Endothelial cell of hepatic sinusoid (primary cell): Measurements from ENCODE around the gene MYB.
"Not testable (repeated sequence)": the region's sequence is repeated elsewhere in the genome, so short reads cannot be mapped to it uniquely, and the experiment has no call there.

ENCODE experiments used
- in situ Hi-C: cut with HindIII; loops from 2 replicates; pipeline ENCODE4 v1.10.0; 2017; ENCODE audit warnings: low sequenced_read_pairs

Gene MYB

DNA sequence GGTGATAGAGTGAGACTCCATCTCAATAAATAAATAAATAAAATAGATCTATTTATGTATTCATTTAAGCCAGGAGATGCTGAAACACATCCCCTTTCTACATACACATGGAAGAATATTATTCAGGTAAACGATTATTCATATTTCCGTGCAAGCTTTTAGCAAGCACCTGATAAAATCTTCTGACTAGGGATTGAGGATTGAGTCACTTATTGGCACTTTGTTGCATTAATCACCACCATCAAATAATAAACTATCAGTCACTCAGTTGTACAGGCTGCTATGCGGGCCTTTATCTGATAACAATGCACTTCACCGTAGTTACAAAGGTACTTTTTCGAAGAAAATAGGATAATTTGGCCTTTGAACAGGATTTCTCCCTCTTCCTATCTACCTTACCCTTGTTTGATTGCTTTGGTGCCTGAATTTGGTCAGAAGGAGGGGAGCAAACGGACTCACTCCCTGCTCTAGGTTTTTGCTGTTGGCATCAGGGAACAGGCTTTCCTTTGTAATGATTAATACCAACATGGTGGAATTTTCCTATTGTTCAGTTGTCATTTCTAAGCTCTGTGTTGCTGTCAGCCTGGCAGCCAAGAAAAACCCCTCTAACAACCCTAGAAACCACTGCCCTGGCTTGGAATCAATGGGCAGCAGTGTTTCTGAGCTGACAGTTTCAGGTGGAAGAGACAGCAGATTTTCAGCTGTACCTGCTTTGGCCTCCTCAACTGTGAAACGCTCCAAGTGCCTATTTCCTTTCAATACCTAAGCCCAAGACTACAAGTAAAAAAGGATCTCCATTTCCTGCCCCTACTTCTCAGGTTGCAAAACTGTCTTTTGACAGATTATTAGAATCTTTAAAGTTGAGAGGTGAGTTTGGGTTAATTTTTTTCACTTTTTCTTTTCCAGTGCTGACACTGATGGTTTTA is 63.0 kb downstream of the MYB start:
- in situ Hi-C loops, result no loop called here

DNA sequence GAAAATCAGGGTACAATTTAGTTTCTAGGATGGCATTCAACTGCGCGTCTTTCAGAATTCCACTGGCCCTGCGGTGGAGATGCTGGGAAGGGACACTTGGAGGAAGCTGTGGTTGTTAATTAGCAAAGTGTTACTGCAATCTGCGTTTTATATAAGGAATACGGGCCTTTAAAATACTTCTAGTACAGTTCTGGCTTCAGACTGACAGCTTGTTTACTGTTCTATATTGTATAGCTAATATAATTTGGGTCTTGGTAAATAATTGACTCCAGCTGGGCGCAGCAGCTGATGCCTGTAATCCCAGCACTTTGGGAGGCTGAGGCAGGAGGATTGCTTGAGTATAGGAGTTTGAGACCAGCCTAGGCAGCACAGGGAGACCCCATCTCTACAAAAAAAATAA is 63.7 kb downstream of the MYB start:
- in situ Hi-C loops, result no loop called here

DNA sequence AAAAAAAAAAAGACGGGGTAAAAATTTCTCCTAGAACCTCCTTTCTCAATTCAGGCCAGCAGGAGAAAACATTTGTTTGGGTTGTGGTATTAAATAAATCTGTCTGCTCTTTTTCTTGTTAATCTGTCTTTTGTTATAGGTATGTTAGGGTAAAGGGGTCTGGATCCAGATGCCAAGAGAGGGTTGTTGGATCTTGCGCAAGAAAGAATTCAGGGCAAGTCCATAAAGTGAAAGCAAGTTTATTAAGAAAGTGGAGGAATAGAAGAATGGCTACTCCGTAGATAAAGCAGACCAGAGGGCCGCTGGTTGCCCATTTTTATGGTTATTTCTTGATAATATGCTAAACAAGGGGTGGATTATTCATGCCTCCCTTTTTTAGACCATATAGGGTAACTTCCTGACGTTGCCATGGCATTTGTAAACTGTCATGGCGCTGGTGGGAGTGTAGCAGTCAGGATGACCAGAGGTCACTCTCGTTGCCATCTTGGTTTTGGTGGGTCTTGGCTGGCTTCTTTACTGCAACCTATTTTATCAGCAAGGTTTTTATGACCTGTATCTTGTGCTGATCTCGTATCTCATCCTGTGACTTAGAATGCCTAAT is 65.4 kb downstream of the MYB start:
- in situ Hi-C loops, result not testable (repeated sequence)

DNA sequence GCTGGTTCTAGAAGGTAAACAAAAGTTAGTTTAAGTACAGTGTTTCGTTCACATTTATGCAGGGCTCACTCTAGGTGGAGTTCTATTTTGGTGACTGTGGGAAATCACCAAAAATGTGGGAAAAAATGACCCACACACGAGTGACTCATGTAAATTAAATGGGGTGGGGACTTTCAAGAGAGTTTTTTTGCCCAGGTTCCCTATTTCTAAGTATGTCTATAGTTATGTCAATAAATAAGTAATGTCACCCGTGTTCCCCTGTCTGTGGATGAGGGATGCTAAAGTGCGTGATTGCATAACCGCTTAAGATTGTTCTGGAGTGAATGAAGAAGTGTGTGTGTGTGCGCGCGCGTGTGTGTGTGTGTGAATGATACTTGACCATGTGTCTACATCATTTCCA is 69.1 kb downstream of the MYB start:
- in situ Hi-C loops, result no loop called here

DNA sequence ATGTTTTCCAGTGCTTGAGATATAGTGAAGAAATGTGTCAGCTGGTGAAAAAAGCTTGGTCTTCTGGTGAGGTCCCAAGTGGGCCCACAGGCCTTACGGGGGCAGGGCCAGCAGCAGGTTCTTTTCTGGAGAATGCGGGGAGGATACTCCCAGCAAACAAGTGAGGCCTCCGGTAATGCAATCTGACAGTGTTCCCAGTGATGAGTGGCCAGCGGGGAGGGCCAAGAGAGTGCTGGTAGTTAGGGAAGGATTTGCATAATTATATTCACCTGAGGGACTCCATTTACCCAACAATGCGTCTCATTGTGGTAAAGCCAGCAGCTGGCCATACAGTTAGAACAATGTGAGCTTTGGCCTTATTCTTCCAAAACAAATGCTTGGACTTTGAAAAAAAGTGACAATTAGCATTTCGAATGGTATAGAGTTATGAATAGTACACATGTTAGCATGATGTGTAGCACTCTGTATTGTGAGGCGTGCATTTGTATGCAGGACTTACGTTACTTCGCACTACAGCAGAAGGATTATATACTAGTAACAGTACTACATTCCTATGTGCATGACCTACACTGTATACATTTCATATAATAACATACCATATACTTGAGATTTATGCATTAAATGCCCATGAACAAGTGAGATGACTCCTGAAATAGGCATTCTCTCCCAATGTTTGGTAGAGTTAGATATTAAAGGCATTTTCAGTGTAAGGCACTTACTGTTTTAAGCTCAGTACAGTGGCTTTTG is 69.8 kb downstream of the MYB start:
- in situ Hi-C loops, result no loop called here

DNA sequence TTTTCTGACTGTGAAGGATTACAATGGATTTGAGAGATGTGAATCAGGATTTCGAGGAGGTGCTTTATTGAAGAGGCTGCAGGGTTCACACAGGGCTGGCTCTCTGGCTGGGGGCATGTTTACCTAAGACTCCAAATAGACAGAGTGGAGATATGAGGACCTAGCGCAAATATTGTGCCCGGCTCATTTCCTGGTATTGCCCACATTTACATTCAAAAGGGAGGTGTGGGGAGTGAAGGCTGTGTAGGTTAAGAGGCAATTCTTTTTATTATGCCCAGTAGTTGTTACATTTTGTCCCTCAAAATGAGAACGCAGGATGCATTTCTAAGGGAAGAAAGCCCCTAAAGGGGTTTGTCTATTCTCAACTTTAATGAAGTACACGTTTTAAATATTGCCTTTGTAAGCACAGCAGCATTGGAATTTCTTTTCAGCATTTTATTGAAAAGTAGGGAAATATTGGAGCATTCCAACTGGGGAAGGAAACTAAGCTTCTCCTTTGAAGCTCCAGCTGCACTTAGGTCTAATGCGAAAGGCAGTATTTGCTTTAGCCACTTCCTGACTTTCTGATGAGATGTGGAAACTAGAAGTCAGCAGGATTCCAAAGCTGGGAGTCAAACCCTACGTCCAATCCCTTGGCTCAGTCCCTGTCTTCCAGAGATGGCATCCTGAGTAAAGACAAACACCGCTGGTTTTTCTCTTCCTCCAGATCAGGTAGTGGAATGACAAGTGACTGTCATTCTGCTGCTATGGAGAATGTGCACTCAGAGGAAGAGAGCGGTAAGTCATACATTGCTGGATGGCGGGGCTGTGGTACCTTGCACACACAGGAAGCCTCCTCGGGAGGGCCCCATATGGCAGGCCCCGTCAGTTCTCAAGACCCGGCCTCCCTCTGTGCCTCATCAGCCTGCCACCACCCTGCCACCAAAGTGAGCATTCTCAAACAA is 70.7 kb downstream of the MYB start:
- in situ Hi-C loops, result no loop called here

DNA sequence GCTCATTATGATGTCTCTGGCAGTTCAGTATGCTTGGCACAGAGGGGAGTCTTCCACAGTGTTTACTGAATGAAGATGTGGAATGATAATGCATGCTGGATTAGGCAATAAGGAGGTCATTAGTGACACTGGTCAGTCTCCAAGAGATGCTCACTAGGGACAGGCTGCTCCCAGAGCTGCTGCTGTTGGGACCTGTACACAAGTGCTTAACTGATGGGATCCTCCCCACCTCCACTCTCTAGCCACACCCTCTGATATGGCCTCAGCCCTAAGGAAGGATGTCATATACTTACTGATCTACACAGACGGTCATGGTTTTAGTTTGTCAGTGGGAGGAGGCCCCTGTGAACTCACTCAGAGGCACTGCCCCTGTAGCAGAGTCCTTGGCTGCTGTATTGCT is 73.4 kb downstream of the MYB start:
- in situ Hi-C loops, result no loop called here

DNA sequence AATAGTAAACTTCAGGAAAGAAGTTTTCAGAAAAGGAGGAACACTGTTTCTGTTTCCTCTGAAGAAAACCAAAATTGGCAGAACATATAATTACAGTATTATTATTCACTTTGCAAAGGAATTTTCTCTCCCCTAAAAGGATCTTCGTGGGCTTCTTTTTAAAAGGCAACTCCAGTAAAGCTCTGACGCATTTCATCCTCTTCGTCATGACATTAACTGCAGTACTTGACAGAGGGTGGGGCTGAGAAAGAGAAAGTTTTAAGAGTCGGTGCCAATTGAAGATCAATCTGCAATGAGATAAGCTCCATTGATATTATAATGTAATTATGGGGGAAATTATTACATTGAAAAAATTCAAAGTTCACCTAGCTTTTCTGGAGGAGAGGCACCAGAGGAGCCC is 75.8 kb downstream of the MYB start:
- in situ Hi-C loops, result no loop called here

DNA sequence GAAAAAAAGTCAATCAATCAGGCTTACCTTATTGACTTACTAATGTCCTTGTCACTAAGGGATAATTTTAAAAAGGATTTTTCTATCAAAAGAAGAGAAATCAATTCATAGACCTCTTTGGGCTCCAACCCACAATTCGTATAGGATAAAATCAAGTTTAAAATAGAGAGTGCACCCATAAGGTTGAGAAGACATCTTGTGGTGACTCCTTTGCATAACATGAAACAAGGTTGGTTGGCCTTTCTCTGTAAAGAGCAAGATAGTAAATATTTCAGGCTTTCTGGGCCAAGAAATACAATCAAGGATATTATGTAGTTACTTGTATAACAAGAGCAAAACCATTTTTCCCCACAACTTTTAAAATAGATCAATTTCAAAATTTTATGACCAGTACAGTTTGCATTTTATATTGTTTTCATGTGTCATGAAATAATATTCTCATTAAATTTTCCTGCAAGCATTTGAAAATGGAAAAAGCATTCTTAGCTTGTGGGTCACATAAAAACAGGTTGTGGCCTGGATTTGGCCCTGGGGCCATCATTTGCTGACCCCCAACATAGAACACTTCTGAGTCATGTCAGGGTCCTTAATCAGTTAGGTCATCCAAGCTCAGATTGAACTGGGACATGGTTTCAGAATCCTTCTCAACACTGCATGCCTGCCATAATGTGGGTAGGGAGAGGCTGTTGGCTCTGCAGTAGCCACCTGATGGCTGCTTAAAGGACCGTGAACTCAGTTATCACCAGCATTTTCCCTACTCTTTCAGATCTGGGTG is 76.7 kb downstream of the MYB start:
- in situ Hi-C loops, result no loop called here

DNA sequence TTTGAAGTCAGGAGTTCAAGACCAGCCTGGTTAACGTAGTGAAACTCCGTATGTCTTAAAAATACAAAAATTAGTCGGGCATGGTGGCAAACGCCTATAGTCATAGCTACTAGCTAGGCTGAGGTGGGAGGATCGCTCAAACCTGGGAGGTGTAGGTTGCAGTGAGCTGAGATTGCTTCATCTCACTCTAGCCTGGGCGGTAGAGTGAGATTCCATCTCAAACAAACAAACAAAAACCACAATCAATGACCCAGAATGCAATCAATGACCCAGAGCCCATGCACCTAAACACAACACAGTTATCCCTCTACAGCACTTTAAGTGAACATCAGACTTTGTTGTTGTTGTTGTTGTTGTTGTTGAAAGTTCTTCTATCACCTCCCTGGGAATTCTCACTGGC is 77.9 kb downstream of the MYB start:
- in situ Hi-C loops, result no loop called here

DNA sequence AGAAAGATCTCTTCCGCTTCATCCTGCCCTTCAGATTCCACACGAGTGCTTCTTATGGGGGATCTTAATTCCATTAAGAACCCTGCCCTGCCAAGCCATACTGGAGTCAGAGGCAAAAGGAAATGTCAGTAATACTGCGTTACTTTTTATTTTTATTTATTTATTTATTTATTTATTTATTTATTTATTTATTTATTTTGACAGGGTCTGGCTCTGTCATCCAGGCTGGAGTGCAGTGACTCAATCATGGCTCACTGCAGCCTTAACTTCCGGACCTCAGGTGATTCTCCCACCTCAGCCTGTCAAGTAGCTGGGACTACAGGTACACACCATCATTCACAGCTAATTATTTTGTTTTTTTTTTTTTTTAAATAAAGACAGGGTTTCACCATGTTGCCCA is 79.5 kb downstream of the MYB start:
- in situ Hi-C loops, result no loop called here

DNA sequence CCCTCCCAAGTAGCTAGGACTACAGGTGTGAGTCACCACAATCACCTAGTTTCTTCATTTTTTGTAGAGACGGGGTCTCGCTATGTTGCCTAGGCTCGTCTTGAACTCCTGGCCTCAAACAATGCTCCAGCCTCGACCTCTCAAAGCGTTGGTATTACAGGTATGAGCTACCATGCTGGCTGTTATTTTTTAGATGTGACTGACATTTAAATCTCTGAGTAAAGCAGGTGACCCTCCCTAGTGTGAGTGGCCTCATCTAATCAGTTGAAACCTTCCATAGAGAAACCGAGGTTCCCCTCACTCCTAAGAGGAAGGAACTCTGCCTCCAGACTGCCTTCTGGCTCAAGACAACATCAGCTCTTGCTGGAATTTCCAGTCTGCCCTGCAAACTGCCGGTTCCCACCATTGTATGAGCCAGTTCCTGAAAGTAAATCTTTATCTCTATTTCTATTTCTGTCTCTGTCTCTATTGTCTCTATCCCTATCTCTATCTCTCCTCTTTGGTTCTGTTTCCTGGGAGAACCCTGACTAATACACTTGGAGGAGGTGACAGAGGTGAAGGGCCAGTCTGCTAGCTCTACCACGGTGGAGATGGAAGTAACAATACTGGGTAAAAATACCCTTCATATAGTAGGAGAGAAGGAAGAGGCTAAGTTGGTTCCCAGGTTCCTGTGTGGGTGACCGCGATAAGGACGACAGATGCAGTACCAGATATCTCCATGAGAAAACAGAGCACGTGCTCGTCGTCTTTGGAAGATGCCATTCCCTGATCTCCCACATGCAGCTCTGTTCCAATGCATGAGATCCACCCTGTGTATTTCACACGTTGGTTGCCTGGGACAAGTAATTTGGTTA is 81.0 kb downstream of the MYB start:
- in situ Hi-C loops, result no loop called here

DNA sequence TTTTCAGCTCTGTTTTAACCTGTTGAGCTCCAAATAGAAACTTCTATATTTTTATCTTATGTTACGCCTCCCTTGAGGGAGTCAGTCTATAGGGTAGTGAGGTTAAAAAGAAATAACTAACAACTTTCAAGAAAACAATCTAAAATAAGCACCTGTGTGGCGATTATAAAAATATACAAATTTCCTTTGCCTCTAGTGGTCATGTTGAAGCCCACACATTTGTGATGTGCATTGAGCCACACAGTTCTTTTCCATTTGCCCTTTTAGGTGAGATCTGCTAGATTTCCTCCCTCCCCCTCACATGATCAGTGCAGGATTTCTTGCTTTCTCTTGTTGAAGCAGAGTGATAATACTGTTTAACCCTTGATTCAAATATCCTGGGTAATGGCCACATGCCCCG is 84.2 kb downstream of the MYB start:
- in situ Hi-C loops, result no loop called here

DNA sequence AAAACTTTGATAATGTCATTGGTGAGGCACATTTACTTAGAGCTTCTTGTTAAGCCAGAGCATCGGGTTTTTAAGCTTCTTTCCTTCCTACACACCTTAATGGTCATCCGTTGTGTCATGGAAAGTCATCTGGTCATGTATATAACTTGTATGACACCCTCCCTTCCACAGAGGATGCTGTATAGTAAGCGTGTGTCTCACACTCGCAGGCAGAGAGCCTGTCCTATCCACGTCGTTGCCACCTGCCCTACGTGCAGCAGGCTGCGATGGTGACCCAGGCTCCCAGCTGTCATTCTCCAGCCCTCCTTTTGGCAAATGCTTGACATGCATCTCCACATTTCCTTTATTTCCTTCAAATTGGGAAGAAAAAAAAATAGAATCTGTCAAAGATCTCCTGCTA is 85.6 kb downstream of the MYB start:
- in situ Hi-C loops, result no loop called here

DNA sequence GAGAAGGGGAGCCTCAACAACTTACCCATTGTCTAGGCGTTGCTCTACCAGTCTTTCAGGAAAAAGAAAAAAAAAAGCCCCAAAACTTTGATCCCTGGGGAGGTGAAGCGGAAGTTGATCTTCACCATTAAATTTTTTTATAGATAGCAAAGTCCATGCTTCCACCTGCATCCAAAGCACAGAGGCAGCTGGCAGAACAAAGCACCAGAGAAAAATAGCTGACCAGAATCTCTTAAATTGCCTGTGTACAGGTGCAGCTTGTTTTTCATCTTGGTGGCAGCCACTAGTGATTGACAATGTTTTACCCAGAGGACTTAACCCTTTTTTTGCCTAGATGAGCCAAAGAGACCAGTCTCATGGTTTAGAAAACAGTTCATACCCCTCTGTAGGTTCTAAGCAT is 86.0 kb downstream of the MYB start:
- in situ Hi-C loops, result no loop called here

DNA sequence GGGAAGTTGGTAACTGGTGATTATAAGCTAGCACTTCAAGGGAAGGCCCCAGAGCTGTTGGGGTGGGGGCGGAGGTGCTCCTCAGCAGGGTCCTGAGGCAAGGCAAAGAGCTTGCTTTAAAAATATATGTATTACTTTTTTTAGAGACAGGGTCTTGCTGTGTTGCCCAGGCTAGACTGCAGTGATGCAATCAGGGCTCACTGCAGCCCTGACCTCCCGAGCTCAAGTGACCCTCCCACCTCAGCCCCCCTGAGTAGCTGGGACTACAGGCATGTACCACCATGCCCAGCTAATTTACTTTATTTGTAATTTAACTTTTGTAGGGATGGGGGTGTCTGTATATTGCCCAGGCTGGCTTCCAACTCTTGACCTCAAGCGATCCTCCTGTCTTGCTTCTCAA is 87.2 kb downstream of the MYB start:
- in situ Hi-C loops, result no loop called here

DNA sequence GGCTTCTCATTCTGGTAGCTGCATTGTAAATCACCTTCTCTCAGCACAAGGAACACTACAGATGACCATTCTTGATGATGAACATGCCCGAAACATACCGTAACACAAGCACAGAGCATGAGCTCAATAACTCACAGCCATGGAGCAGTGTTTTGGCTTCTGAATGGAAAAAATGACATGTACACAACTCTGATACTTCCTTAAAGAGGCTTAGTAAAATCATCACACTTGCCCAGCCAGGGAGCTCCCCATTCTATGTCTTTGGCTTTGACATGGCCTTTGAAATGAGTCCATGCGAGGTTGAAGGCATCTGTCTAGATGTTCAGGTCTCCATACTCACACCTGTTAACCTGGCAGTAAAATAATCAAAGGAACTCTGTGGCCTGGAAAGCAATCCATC is 87.6 kb downstream of the MYB start:
- in situ Hi-C loops, result no loop called here
